ENCODE data around the gene IQCM. TPM values are rescaled to one million over a fixed set of nuclear protein-coding genes. Genes with fewer than 3 reads are reported as not detected.
"Not testable (repeated sequence)": the region's sequence is repeated elsewhere in the genome, so short reads cannot be mapped to it uniquely, and the experiment has no call there.

Gene IQCM
- total RNA-seq, 1 experiment from 2014 or later, result 0.17 TPM

DNA sequence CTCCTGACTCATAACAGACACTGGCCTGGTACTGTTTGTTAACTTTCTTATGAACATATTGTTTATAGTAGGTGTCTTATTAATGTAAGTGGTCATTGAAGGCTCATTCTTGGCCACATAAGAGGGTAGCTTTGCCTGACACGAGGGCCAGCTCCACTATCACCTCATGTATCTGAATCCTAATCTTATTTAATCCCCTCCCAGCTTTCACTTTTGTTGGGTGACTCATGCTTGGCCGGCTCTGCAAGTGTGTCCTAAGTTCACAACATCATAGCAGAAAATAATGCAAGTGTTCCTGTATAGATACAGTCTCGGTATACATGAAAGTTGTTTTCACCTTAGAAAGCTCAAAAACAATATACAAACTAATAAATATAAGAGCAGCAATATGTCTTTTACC, 283.8 kb downstream of the IQCM start:
- H3K4me3 ChIP-seq (ENCODE audit: insufficient read depth, low read depth, low read length), result no peak overlapping the region
- no peak for DNase-seq
- no peaks in the 10 kb centered on the region for H3K27me3 ChIP-seq (ENCODE audit: control insufficient read depth, insufficient read depth, low read length)
- no peaks in the 10 kb centered on the region for H3K36me3 ChIP-seq (replicated peaks; ENCODE audit: control insufficient read depth, insufficient read depth, low read length)

DNA sequence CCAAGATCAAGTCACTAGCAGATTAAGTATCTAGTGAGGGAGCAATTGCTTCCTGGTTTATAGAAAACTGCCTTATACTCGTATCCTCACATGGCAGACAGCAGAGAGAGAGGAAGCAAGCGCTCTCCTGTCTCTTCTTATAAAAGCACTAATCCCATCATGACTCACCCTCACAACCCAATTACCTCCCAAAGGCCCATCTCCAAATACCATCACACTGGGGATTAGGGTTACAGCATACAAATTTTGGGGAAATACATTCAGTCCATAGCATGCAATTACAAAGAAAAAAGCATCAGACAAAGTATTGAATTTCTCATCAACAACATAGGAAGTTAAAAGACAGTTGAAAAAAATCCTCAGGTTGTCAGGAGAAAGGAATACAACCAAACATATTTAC, 292.6 kb downstream of the IQCM start:
- H3K36me3 ChIP-seq (replicated peaks; ENCODE audit: control insufficient read depth, insufficient read depth, low read length), result no peaks in the 10 kb centered on the region
- DNase-seq, result no peak
- H3K27me3 ChIP-seq (ENCODE audit: control insufficient read depth, insufficient read depth, low read length), result no peaks in the 10 kb centered on the region
- no peak overlapping the region for H3K4me3 ChIP-seq (ENCODE audit: insufficient read depth, low read depth, low read length)

DNA sequence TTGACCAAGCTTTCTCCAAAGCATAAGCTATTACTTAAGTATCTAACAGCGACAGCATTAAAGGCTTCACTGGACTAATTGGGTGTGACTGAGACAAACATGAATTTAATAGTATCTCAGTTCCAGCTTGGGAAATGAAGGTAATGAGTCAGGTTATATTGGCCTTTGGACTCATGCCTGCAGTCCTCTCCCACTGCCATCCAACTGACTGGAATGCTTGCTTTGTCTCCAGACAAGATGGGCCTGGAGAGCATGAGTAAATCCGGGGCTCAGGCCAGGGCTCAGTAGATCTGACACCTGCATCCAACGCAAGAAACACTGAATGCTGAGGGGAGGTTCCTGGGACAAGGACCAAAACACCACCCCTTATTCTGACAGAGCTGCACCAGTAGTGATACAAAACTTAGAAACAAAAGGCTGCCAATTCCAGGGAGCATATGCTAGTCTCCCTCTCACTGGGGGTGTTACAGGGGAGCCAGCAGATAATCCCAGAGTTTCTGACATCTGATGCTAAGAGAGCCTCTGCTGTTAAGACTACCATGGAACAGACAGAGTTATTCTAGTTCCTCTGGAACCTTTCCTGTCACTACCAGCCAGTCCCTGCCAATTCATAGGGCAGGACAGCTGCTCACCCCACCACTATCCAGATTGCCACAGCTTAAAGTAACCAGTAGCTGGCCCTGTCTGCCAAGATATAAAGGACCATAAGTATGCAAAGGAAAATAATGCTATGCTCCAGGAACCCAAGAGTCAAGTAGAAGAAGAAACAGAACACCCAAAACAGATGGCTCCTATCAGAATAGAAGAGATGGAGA, 293.8 kb downstream of the IQCM start:
- H3K4me3 ChIP-seq (ENCODE audit: insufficient read depth, low read depth, low read length), result no peak overlapping the region
- H3K36me3 ChIP-seq (replicated peaks; ENCODE audit: control insufficient read depth, insufficient read depth, low read length), result no peaks in the 10 kb centered on the region
- no peaks in the 10 kb centered on the region for H3K27me3 ChIP-seq (ENCODE audit: control insufficient read depth, insufficient read depth, low read length)
- DNase-seq, result no peak

DNA sequence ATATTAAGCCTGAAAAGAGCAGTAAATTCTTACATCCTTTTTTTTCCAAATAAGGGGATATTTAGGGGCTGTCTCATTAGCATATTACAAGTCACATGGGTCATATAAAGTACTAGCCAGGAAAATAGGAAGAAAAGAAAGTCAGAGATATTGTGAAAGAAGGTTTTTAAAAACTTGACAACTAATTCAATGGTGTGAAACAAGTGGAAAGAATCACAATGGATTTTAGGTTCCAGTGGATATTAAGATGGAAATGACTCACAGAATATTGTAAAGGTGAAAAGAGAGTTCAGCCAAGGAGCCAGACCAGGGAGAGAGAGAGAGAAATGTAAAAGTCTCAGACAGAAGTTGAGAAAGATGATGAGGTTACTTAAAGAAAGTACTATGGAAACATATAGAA, 297.2 kb downstream of the IQCM start:
- Histone ChIP-seq H3K36me3 (replicated peaks; ENCODE audit: control insufficient read depth, insufficient read depth, low read length) (no peaks in the 10 kb centered on the region), H3K4me3 (ENCODE audit: insufficient read depth, low read depth, low read length) (no peak overlapping the region), H3K27me3 (ENCODE audit: control insufficient read depth, insufficient read depth, low read length) (no peaks in the 10 kb centered on the region)
- no peak for DNase-seq

DNA sequence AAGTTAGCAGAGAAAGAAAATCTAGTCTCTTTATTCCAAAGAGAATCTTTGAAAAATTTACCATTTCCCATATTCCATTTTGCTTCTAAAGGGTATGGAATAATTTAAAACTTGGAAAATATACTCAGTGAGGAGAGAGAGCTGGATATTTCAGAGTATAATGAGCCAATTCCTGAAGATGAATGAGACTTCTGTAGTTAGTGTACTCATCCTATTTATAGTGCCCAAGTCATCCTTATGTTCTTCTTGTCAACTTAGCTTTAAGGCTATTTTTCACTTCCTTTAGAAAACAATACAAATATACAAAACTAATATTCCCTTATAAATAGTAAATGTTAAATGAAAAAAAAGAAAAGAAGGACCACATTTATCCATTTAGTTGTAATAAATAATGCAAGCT, 302.6 kb downstream of the IQCM start:
- Histone ChIP-seq H3K4me3 (ENCODE audit: insufficient read depth, low read depth, low read length) (no peak overlapping the region), H3K36me3 (replicated peaks; ENCODE audit: control insufficient read depth, insufficient read depth, low read length) (no peaks in the 10 kb centered on the region), H3K27me3 (ENCODE audit: control insufficient read depth, insufficient read depth, low read length) (no peaks in the 10 kb centered on the region)
- DNase-seq, result no peak

DNA sequence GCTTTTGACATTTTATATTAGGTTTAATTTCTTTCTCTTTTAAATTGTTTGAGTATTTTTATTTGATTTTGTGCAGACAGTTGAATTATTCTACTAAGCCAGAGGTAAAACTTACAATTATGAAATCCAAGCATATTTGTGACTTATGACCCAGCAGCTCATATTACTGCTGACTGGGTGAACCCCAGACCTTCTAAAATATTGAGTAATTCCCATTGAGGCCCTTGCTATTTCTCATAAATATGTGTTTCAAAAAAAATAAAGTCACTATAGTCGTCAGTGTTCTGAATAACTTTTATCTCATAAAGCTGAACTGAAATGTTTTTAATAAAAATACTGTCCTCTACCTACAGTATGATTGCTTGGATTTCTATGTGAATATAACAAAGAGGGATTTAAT, 303.1 kb downstream of the IQCM start:
- Histone ChIP-seq H3K4me3 (ENCODE audit: insufficient read depth, low read depth, low read length) (no peak overlapping the region), H3K27me3 (ENCODE audit: control insufficient read depth, insufficient read depth, low read length) (no peaks in the 10 kb centered on the region), H3K36me3 (replicated peaks; ENCODE audit: control insufficient read depth, insufficient read depth, low read length) (no peaks in the 10 kb centered on the region)
- DNase-seq, result no peak

DNA sequence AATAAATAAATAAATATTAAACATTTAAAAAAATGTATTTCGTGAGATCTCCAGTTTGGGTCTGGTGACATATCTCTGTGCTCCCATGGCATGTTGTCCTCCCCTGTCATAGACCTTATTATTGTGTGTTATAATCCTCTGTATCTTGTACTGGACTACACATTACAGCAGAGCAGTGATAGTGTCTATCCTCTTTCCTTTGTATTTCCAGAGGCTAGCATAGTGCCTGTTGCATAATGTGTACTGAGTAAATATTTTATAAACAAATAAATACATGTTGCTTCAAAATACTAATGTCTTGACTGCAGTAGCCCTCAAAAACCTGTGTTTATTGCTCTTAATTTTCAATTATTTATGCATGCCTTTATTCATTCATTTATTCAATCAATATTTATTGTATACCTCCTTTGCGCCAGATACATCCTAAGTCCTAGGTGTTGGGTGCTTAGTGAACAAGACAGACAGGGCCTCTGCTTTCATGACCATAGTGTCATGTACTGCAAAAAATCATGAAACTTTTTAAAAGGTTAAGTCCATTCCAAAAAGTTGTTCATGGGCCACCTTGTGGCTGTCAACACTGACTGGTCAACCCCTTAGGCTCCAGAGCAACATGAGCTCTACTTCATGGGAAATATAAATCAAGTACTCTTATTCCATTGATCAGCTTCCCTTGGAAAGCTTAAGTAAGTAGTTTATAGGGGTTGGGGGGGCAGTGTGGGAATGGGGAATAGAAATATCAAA, 303.9 kb downstream of the IQCM start:
- Histone ChIP-seq H3K27me3 (ENCODE audit: control insufficient read depth, insufficient read depth, low read length) (no peaks in the 10 kb centered on the region), H3K36me3 (replicated peaks; ENCODE audit: control insufficient read depth, insufficient read depth, low read length) (no peaks in the 10 kb centered on the region), H3K4me3 (ENCODE audit: insufficient read depth, low read depth, low read length) (no peak overlapping the region)
- no peak for DNase-seq

DNA sequence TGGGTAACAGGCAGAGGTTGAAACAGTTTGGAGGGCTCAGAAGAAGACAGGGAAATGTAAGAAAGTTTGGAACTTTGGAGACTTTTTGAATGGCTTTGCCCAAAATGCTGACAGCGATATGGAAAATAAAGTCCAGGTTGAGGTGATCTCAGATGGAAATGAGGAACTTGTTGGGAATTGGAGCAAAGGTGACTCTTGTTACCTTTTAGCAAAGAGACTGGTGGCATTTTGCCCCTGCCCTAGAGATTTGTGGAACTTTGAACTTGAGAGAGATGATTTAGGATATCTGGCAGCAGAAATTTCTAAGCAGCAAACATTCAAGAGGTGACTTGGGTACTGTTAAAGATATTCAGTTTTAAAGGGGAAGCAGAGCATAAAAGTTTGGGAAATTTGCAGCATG, 308.3 kb downstream of the IQCM start:
- not testable (repeated sequence) for H3K27me3 ChIP-seq (ENCODE audit: control insufficient read depth, insufficient read depth, low read length)

DNA sequence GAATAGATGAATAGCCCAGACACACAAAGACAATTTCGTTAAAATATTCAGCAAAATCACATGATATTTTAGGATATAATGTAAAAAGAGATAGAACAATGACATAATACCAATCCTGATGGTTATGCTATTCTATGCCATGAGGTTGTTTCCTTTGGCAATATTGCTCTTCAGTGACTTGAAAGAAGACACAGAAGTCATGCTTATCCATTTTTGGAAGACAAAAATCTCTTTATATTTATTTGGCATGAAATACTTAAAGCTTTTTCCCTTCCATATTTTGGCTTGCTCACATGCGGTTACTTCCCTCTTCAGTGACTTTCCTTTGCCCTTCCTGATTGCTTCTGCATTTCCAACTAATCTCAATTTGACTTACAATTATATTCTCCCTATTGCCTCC, 314.8 kb downstream of the IQCM start:
- no peak for DNase-seq
- H3K27me3 ChIP-seq (ENCODE audit: control insufficient read depth, insufficient read depth, low read length), result no peaks in the 10 kb centered on the region
- no peak overlapping the region for H3K4me3 ChIP-seq (ENCODE audit: insufficient read depth, low read depth, low read length)
- H3K36me3 ChIP-seq (replicated peaks; ENCODE audit: control insufficient read depth, insufficient read depth, low read length), result no peaks in the 10 kb centered on the region

More for the DNA sequence above, 308.3 kb downstream of the IQCM start:
- H3K36me3 ChIP-seq (replicated peaks; ENCODE audit: control insufficient read depth, insufficient read depth, low read length); H3K4me3 ChIP-seq (ENCODE audit: insufficient read depth, low read depth, low read length); DNase-seq: not testable (repeated sequence)

DNA sequence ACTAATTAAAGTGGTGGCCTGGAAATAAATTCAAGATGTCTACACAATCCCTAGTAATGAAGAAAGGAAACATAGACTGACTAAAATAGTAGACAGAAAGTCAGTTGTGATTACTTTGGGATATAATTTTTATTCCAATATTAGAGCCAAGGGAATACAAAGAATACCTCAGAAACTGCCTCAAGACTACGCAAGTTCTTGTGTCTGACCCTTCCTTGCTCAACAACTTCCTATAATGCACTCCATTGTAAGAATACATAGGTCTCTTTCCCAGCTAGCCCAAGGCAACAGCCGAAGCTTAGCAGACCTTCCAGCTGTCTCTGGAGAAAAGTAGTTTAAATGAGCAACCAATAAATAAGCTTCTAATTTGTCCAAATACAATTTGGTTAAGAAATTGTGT, 315.9 kb downstream of the IQCM start:
- Histone ChIP-seq H3K4me3 (ENCODE audit: insufficient read depth, low read depth, low read length) (no peak overlapping the region), H3K27me3 (ENCODE audit: control insufficient read depth, insufficient read depth, low read length) (no peaks in the 10 kb centered on the region), H3K36me3 (replicated peaks; ENCODE audit: control insufficient read depth, insufficient read depth, low read length) (no peaks in the 10 kb centered on the region)
- no peak for DNase-seq

DNA sequence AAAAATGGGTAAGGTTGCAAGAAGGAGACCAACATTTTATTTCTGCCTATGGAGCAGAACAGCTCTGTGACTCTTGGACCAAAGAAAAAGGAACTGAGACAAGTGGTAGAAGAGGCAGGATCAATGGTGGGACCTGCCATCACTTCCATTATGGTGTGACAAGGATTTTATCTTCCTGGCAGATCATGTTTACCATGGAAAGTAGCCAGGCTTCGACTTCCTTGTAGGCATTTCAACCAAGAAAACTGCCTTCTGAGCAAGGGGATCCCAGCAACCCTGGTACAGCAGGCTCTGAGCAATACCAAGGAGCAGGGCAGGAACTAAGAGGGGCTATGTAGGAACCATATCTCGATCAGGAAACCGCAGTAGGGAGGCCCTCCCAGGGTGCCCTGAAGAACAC, 317.4 kb downstream of the IQCM start:
- H3K36me3 ChIP-seq (replicated peaks; ENCODE audit: control insufficient read depth, insufficient read depth, low read length), result no peaks in the 10 kb centered on the region
- H3K4me3 ChIP-seq (ENCODE audit: insufficient read depth, low read depth, low read length), result no peak overlapping the region
- no peak for DNase-seq
- H3K27me3 ChIP-seq (ENCODE audit: control insufficient read depth, insufficient read depth, low read length), result no peaks in the 10 kb centered on the region

DNA sequence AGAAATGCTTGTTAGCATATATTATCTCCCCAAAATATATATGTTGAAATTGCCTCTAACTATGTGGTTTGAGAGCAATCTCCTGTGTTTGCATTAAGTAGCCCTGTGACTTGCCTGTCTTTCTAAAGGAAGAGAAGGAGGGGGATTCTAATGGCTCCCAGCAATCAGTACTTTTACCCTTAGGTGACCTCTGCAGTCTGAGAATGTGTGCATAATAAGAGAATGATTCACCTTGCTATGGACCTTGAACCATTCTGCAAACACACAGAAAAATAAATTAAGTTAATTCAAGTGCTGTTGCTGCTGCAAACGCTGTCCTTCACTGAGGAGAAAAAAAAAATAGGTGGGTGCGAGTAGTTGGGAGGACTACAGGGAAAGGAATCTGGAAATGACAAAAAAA, 322.2 kb downstream of the IQCM start:
- Histone ChIP-seq H3K36me3 (replicated peaks; ENCODE audit: control insufficient read depth, insufficient read depth, low read length) (no peaks in the 10 kb centered on the region), H3K4me3 (ENCODE audit: insufficient read depth, low read depth, low read length) (no peak overlapping the region), H3K27me3 (ENCODE audit: control insufficient read depth, insufficient read depth, low read length) (no peaks in the 10 kb centered on the region)
- no peak for DNase-seq

DNA sequence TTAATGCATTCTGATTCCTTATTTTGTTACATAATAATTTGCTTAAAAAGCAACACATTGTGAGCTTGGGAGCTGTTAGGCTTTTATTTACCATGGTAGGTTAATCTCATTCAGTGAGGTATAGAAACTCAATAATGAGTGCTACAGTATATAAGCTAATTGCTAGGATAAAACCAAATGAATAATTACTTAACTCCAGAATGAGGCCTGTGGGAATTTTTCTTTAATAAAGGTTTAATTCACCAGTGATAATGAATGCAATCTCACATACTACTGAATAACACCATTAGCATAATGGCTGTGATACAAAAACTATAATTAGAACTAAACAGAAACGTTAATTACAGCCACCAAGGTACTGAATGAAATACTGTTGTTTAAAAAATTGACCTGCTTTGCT, 326.3 kb downstream of the IQCM start:
- no peak for DNase-seq
- H3K36me3 ChIP-seq (replicated peaks; ENCODE audit: control insufficient read depth, insufficient read depth, low read length), result no peaks in the 10 kb centered on the region
- H3K4me3 ChIP-seq (ENCODE audit: insufficient read depth, low read depth, low read length), result no peak overlapping the region
- H3K27me3 ChIP-seq (ENCODE audit: control insufficient read depth, insufficient read depth, low read length), result no peaks in the 10 kb centered on the region

DNA sequence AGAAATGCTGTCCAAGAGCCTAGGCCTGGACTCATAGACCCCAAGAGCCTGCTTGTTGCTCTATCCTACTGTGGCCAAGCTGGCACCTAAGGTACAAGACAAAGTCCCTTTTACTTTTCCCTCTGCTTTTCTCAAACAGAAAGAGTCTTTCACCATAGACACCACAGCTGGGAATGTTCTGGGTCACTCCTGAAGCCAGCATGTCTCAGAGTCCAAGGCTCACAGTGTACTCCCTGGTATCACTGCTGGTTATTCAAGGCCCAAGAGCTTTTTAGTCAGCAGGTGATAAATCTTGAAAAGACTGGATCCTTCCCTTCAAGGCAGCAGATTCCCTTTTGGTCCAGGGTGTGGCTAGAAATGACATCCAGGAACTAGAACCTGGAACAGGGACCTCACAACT, 328.8 kb downstream of the IQCM start:
- no peaks in the 10 kb centered on the region for H3K27me3 ChIP-seq (ENCODE audit: control insufficient read depth, insufficient read depth, low read length)
- H3K36me3 ChIP-seq (replicated peaks; ENCODE audit: control insufficient read depth, insufficient read depth, low read length), result no peaks in the 10 kb centered on the region
- H3K4me3 ChIP-seq (ENCODE audit: insufficient read depth, low read depth, low read length), result no peak overlapping the region
- DNase-seq, result no peak

DNA sequence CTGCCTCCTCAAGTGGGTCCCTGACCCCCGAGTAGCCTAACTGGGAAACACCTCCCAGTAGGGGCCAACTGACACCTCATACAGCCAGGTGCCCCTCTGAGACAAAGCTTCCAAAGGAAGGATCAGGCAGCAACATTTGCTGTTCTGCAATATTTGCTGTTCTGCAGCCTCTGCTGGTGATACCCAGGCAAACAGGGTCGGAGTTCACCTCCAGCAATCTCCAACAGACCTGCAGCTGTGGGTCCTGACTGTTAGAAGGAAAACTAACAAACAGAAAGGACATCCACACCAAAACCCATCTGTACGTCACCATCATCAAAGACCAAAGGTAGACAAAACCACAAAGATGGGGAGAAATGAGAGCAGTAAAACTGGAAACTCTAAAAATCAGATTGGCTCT, 347.0 kb downstream of the IQCM start:
- H3K36me3 ChIP-seq (replicated peaks; ENCODE audit: control insufficient read depth, insufficient read depth, low read length); DNase-seq; H3K4me3 ChIP-seq (ENCODE audit: insufficient read depth, low read depth, low read length); H3K27me3 ChIP-seq (ENCODE audit: control insufficient read depth, insufficient read depth, low read length): not testable (repeated sequence)
